Measurements from ENCODE around the gene UBE4B. TPM values are rescaled to one million over a fixed set of nuclear protein-coding genes. Genes with fewer than 3 reads are reported as not detected.

The UBE4B gene
- total RNA-seq, 1 experiment from 2014 or later, result 28.1 TPM

GRCh38 chr1:10211805-10212410 is 179.2 kb downstream of the UBE4B start:
- no peaks in the 10 kb centered on the region for H3K27me3 Mint-ChIP-seq (ENCODE audit: unreplicated experiment)
- H3K27ac Mint-ChIP-seq (ENCODE audit: unreplicated experiment), result peak overlapping the region; percentile 71
- H3K4me1 Mint-ChIP-seq (ENCODE audit: low read depth, unreplicated experiment), result peaks cover 9% of the 10 kb centered on the region
- no peaks in the 10 kb centered on the region for H3K9me3 Mint-ChIP-seq (ENCODE audit: low read depth, unreplicated experiment)
- peak overlapping the region; percentile 96 for H3K4me3 Mint-ChIP-seq (ENCODE audit: low read depth, unreplicated experiment)
- peaks cover 22% of the 10 kb centered on the region for H3K36me3 Mint-ChIP-seq (ENCODE audit: insufficient read depth, unreplicated experiment)
- TF ChIP-seq CTCF (IDR thresholded peaks at IDR 0.05; ENCODE audit: unreplicated experiment), result no peak
- BruUV-seq (replicated peaks), result no TSS peak
- DNase-seq, result no peak
- CTCF ChIA-PET, result no interaction called here
- intact Hi-C loops (cut with micrococcal nuclease; ENCODE audit: unreplicated experiment), result no loop called here

GRCh38 chr1:10212476-10212875 is 179.7 kb downstream of the UBE4B start:
- no TSS peak for BruUV-seq (replicated peaks)
- Mint-ChIP-seq H3K4me1 (ENCODE audit: low read depth, unreplicated experiment) (peaks cover 13% of the 10 kb centered on the region), H3K36me3 (ENCODE audit: insufficient read depth, unreplicated experiment) (peaks cover 22% of the 10 kb centered on the region), H3K27me3 (ENCODE audit: unreplicated experiment) (no peaks in the 10 kb centered on the region), H3K9me3 (ENCODE audit: low read depth, unreplicated experiment) (no peaks in the 10 kb centered on the region), H3K27ac (ENCODE audit: unreplicated experiment) (no peak overlapping the region), H3K4me3 (ENCODE audit: low read depth, unreplicated experiment) (peak overlapping the region; percentile 96)
- no peak for TF ChIP-seq CTCF (IDR thresholded peaks at IDR 0.05; ENCODE audit: unreplicated experiment)
- CTCF ChIA-PET, result no interaction called here
- no peak for DNase-seq
- intact Hi-C loops (cut with micrococcal nuclease; ENCODE audit: unreplicated experiment), result no loop called here

GRCh38 chr1:10213186-10213705 is 180.5 kb downstream of the UBE4B start:
- CTCF ChIA-PET, result no interaction called here
- DNase-seq, result no peak
- Mint-ChIP-seq H3K27me3 (ENCODE audit: unreplicated experiment) (no peaks in the 10 kb centered on the region), H3K36me3 (ENCODE audit: insufficient read depth, unreplicated experiment) (peaks cover 22% of the 10 kb centered on the region), H3K27ac (ENCODE audit: unreplicated experiment) (no peak overlapping the region), H3K4me1 (ENCODE audit: low read depth, unreplicated experiment) (peaks cover 21% of the 10 kb centered on the region), H3K9me3 (ENCODE audit: low read depth, unreplicated experiment) (no peaks in the 10 kb centered on the region), H3K4me3 (ENCODE audit: low read depth, unreplicated experiment) (no peak overlapping the region)
- no TSS peak for BruUV-seq (replicated peaks)
- intact Hi-C loops (cut with micrococcal nuclease; ENCODE audit: unreplicated experiment), result no loop called here
- no peak for TF ChIP-seq CTCF (IDR thresholded peaks at IDR 0.05; ENCODE audit: unreplicated experiment)

- Mint-ChIP-seq H3K27me3 (ENCODE audit: unreplicated experiment) (no peaks in the 10 kb centered on the region), H3K4me3 (ENCODE audit: low read depth, unreplicated experiment) (no peak overlapping the region), H3K4me1 (ENCODE audit: low read depth, unreplicated experiment) (peaks cover 24% of the 10 kb centered on the region), H3K27ac (ENCODE audit: unreplicated experiment) (no peak overlapping the region), H3K36me3 (ENCODE audit: insufficient read depth, unreplicated experiment) (peaks cover 10% of the 10 kb centered on the region), H3K9me3 (ENCODE audit: low read depth, unreplicated experiment) (no peaks in the 10 kb centered on the region)
- BruUV-seq (replicated peaks), result no TSS peak
- DNase-seq, result no peak
- CTCF ChIA-PET, result no interaction called here
- intact Hi-C loops (cut with micrococcal nuclease; ENCODE audit: unreplicated experiment), result no loop called here
- no peak for TF ChIP-seq CTCF (IDR thresholded peaks at IDR 0.05; ENCODE audit: unreplicated experiment)
Observed at GRCh38 chr1:10216090-10216749, 183.5 kb downstream of the UBE4B start.

All from Calu3 (cell line).